Stimulated activated CD4-positive, alpha-beta T cell treated with anti-CD3 and anti-CD28 coated beads, Interleukin-1b, Interleukin-23, amount 100 ng/mL, for 24 hours (primary cell): ENCODE data around the gene GJD3.

Source experiments
- DNase-seq, 4 experiments: peaks; one replicate each; pipeline ENCODE4 v3.0.0-alpha.2; 2020; ENCODE audit warnings: low read depth in 4 of 4, low spot score in 1 of 4

GJD3 gene

DNA sequence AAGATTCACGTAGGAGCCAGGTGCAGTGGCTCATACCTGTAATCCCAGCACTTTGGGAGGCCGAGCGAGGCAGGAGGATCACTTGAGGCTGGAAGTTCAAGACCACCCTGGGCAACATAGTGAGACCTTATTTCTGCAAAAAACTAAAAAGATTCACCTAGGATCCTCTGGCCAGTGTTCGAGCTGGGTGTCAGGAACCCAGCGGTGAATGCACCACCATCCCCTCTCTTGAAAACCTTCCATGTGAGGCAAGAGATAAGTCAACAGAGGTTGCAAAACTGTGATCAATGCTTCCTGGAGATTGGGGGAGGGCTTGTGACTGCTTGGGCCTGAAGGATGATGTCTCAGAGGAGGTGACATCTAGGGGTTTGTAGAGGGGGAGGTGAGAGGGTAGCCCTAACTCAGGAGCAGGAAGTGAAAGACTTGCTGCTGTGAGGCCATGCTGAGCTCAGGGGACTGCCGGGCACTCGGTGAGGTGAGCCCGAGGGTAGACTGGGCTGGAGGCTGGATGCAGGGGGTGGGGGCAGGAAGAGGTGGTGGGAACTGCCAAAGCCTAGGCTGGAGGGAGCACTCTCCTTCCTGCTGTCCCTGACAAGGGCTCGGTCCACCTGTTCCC is 11.7 kb downstream of the GJD3 start:
- no peak for DNase-seq

DNA sequence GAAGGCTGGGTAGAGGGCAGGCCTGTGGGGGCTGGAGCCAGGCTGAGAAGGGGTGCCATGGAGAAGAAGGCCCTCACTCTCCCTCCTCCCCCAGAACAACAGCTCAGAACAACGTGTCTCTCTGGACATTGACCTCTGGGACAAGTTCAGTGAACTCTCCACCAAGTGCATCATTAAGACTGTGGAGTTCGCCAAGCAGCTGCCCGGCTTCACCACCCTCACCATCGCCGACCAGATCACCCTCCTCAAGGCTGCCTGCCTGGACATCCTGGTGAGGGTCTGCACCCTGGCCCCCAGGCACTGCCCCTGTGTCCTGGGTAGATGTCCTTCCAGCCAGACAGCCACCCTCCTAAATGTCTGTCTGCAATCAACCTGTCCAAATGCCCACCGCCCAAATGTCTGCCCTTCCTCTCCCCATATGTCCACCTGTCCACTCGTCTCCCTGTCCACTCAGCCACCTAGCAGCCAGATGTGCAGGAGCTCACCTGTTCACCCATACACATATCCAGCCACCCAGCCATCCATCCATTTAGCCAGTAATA is 12.2 kb downstream of the GJD3 start:
- DNase-seq = no peak

DNA sequence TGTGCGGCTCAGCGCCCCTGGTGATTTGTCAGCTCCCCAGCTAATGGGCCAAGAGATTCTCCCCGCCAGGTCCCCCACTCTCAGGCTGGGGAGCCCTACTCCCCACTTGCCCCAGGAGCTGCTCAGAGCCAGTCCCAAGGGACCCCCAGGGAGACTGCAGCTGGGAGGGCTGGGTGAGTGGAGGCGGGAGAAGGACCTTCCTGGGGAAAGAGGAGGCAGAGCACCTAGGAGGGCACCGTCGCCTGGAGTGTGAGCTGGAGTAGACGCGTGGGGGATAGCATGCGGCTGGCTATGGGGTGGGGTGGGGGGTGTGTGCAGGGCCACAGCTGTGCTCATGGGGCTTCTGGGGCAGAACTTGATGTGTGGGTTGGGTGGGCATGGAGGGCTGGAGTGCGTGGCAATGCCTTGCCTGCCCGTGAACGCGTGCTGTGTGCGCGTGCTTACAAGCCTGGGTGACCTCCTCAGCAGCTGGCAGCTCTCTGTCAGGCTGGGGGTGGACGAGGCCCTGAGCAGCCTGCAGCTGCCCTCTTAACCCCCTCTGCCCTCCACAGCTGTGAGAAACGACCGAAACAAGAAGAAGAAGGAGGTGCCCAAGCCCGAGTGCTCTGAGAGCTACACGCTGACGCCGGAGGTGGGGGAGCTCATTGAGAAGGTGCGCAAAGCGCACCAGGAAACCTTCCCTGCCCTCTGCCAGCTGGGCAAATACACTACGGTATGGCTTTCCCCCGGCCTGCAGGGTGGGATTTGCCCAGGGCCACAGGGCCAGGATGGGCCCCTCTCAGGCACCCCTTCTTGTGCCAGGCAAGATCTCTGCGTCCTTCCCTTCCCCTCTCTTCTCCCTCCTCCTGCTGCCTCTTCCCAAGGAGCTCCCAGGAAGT is 12.9 kb downstream of the GJD3 start:
- DNase-seq = no peak

DNA sequence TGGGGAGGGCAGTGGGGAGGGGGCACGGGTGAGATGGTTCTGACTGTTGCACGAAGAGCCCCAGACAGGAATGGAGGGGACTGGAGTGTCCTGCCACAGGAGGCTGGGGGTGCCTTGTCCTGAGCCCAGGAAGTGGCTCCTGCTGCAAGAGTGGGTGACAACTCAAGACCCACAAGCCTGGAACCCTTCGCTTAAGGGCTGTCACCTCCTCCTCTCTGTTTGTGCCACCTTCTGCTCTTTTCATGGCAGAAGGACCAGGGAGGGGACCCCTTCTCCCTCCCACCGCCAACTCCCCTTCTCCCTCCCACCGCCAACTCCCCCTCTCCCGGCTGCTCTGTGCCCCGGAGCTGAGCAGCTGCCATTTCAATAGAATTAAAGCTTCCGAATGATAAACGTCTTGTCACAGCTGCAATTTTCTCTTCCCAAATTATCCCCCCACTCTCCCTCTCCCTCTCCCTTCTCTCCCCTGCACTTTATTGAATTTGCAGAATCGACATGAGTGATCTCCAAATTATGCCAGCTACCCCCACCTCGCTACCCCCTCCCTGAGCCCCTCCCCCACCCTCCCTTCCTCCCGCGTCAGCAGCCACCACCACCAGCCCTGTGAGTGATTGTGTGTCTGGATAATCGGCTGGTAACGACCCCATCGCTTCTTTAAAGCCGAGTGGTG is 13.7 kb downstream of the GJD3 start:
- DNase-seq = no peak

DNA sequence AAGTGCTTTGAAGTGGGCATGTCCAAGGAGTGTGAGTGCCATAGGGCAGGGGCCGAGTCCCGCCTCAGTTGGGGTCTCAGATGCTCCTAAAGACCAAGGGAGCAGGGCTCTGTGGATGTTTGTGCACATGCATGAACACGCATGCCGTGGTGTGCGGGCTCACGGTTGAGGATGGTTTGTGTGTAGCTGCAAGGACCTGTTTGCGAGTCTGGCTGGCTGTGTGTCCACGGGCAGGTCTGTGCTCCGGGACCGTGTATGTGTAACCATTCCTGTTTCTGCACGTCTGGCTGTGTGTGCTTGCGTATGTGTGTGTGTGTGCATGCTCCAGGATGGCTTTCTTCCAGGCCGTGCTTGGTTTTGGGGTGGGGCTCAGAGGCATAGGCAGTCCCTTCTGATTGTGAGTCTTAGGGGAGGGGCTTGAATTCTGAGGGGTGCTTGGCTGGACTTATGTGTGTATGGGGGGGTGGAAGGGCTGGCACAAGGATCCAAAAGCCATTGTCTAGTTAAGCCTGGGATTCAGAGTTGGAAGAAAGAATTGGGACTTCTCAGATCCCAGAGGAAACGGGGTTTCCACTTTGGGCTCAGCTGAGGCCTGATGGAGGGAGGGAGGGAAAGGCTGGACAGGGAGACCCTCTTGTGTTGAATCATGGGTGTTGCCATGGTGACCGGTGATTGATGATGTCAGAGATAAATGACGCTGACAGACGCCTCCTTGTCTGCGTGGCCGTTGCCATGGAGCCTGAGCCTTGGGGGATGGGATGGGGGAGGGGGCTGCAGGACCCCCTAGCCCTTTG is 14.4 kb downstream of the GJD3 start:
- no peak for DNase-seq

DNA sequence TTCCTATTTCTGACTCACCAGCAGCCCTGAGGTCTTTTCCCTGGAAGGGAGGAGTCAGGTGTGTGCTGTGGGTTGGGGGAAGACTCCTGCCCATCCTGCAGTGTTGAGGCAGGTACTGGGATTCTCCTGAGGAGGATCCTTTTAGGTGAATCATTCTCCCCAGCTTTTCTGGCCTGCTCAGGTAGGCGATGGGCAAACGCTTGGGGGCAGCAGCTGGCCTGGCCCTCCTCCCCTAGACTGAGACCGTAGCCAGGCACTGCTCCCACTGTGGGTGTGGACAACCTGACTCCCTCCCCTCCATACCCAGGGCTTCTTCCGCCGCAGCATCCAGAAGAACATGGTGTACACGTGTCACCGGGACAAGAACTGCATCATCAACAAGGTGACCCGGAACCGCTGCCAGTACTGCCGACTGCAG is 15.1 kb downstream of the GJD3 start:
- no peak for DNase-seq

DNA sequence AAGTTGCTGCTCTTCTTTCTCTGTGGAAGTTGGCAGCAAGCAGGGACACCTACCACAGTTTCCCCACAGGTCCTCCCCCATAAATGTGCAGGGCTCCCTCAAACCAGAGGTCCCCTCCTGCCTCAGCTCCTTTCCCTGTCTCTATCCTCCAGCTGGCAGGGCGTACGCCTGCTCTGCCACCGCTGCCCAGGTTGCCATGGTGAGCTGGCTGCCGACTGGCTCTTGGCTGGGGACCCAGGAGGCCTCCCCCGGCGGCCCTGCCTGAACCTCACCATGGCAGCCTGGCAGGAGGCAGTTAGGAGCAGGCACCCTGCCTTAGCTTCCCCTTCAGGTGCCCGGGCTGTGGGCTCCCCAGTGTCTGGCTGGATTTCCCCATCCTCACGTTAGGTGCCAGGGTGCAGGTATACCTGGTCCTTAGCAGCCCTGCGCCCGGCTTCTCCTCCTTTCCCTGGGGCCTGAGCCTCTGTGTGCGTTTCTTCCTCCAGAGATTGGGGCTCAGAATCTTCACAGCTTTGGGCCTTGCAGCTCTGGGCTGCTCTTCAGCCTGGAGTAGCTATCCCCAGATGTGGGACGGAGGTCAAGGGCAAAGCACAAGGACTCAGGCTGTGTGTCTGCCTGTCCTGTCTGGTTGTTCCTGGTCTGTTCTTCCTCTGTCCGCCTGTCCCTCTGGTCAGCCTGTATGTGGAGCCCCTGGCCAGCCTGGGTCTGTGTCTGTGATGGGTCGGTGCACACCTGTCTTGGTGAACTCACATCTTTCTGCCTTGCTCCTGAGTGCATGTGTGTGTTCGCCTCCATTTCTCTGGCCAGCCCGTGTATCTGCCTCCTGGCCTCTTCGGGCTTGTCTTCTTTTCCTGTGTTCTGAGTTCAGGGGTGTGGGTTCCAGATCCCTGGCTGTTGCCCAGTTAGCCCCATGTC is 15.7 kb downstream of the GJD3 start:
- no peak for DNase-seq

DNA sequence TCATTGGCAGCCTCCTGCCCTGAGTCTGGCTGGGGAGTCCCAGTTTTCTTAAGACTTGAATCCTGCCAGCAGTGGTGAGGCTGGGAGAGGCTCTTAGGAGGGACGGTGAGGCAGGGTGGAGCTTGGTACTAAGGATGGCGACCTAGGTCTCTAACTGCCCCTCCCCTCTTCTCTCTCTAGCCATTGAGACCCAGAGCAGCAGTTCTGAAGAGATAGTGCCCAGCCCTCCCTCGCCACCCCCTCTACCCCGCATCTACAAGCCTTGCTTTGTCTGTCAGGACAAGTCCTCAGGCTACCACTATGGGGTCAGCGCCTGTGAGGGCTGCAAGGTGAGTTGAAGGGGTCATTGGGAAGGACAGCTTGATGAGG is 16.4 kb downstream of the GJD3 start:
- DNase-seq = no peak

DNA sequence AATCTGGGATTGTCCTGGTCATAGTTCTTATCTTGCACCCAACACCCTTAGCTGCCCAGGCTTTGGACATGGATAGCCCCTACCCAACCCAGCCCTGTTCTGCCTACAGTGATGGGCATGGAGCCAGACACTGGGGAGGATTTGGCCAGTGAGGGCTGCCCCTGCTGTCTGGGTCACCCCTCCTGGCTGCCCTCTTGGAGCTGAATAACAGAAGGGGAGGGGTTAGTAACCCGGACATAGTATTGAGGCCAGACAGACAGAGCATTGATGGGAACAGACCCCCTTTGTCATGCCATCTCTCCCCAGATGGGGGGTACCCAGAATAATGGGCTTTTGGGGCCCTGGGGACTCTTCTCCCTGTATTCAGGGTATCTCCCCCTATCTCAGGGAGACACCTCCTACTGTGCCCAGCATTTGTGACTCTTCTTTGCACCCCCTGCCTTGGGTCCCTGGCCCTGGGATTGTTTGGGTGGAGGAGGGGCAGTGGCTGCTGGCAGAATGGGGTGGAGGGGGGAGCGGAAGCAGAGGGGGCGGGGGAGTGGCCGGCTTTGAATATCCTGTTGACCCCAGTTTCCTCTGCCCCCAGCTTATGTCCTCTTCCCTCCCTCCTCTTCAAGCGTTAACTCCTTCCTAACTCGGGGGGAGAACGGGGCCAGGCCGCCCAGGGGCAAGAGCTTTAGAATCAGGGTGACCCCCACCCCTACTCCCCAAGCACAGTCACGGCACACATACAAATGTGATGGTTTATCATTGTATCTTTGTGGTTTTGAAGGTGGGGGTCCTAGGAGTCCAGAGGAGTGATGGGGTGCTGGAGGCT is 17.0 kb downstream of the GJD3 start:
- no peak for DNase-seq

DNA sequence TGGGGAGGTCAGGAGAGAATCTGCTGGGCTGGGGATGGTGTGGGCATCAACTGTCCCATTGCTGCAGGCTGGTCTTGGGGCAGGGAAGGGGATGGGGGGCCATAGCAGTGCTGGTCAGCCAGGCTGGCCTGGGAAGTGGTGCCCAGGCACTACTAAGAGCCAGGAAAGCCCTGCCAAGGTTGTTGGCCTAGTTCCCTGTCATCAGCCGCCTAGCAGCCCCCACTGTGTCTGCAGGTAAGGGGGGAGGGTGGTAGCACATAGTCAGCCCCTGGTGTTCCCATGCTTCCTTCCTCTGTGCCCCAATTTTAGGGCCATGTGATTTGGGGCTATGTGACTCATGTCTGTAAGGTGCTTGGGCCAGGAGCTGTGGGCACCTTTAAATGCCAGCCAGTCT is 17.8 kb downstream of the GJD3 start:
- DNase-seq = no peak

DNA sequence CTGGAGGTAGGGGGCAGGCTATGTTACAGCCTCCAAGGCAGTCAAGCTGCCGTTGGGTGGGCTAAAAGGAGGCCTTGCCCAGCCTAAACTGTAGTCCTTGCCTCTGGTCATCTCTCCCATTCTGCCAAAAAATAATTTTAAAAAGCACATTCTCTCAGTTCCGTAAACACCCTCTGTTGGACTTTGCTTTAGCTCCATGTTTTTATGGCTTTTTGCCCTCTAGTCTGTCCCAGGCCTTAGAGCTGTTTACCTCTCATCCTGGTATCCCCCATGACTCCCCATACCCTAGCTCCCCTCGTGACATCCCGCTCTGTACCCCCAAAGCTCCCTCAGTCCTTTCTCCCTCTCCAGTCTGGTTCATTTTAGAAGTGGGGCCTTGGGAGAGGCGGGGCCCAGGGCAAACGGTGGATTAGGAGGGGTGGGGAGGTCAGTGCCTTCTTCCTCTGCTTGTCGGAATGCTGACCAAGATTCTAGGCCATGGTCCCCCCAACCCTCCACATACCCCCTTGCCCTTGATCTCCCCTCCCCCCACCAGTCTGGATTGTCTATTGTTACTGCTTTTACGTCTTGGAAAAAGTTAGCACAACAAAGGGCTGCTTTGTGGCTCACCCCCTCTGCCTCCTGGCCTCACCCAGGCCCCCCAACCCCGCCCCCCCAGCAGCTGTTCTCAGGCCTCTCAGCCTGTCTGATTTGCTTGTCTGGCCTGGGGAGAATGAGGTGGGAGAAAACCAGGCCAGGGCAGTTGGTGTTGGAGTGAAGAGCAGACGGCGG is 18.4 kb downstream of the GJD3 start:
- no peak for DNase-seq

DNA sequence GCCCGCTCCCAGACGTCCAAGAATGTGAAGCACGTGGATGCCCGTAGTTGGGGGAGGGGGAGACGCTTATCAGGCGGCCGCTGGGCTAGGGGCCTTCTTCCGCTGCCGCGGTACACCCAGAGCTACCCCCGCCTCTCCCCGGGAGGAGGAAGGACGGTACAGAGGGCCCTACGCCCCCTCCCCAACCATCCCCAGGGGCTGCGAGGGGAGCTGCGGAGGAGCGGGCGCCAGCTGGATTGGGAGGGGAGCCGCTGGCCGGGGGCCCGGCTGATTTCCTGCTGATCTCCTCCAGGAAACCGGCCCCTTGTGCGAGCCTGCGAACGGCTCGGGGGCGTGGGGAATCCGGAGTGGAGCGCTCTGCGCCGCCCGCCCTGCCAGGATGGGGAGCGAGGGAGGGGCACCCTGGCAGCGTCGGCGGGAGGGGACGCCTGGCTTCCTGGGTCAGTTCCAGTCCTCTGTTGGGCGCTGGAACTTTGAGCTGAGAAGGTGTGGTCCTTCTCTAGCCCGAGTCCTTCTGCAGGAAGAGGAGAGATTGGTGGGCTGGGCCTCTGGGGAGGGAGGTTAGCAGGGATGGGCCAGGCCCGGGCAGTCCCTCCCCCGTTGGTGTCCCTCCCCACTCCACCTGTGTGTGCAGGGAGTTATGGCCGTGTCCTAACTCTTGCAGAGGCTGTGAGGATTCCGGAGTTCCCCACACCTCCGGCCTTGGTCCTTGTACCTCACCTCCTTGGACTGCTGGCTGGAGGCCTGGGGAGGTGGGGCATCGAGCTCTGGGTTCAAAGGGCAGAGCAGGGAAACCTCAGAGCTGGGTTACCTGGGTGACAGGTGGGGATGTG is 19.2 kb downstream of the GJD3 start:
- DNase-seq = no peak

DNA sequence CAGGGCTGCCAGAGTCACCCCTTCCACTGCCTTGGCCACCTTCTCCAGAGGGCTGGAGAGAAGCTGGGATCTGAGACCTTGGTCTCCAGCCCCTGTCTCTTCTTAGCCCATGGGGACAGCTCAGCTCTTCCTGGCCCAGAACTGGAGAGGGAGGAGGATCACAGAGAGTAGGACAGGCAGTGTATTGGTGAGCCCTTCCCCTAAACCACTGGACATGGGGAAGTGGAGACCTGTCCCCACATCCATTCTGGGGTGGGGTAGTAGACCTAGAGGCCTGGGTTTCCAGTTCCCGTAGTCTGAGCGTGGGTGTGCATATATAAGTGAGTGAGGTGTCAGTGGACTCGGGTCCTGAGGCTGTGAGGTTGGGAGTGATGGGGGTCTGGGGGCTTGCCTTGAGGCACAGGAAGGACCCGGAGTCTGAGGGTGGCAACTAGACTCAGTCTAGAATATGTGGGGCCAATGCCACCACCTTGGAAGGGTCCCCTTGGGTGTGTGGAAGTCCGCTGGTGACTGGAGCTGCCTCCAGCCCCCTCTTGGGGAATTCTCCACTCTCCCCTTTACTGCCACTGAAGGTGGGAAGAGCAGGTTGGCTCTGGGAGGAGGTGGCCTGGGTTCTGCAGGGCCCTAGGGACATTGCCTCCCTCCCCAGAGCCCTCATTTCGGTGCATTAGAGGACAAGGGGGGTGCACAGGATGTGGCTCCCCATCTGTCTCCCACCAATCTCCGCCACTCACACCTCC is 19.9 kb downstream of the GJD3 start:
- DNase-seq = no peak

DNA sequence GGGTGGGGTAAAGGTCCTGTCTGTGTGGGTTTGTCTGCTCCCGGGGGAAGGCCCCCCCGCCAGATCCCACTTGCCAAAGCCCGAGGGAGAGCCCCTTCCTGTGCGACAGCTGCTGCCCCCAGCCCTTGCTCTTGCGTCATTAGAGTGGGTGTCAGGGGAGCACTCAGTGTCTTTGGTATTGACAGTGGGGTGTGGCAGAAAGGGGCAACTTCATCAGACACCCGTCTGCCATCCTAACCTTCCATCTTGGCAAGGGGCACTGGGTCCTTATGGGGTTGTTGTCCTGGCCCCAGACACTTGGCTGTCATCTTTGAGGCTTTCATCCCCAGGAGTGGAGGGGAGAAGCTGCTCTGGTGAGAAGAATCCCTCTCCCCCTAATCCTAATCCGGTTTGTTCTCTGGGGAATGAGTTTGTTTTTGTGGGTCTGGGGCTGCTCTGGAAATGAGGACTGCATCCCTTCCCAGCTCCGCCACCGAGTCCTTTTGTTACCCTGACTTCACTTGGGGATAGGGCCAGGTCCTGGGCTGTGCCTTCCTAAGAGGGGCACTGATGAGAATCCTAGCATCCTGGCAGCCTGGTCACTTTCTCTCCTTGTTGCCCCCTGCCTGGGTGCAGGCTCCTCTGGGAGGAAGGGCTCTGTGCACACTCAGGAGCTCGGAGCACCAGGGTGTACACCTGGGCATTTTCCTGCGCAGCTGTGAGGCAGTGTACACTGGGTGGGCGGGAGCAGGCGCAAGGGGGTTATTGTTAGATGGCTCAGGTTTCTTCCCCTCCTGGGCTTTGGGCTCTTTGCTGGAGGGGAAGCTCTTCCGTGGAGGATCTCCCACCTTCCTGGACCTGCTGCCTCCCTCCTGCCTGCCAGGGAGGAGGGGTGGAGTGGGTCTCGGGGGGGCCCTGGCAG is 21.1 kb downstream of the GJD3 start:
- DNase-seq = no peak

DNA sequence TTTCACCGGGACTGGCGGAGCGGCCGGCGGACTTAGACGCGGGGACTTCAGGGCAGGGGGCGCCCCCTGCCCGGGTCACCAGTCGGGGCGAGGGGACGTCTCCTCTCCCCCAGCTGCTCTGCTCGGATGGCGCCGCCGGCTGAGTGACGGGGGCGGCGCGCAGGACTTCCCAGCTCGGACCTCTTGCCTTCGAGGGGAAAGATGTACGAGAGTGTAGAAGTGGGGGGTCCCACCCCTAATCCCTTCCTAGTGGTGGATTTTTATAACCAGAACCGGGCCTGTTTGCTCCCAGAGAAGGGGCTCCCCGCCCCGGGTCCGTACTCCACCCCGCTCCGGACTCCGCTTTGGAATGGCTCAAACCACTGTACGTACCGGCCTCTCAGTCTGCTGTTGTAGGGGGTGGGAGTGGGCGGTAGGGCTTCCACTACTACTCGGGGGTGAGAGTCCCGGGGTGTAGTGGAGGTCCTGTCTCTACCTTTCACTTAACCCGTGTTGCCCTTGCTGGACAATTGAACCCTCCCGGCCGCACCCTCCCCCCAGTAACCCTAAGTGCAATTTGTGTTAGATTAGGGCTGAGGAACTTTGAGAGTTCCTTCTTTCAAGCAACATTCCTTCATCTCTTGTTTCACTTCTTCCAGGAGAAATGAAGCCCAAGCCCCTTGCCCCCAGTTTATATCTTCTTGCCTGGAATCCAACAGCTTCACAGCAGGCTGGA is 21.9 kb downstream of the GJD3 start:
- no peak for DNase-seq
